GM21737 (cell line): ENCODE results near the gene ZDHHC6.
"Not testable (repeated sequence)": the region's sequence is repeated elsewhere in the genome, so short reads cannot be mapped to it uniquely, and the experiment has no call there.

ENCODE experiments used
- ATAC-seq: cut with Tn5 transposase; IDR thresholded peaks from one replicate; pipeline ENCODE4 v1.9.1; 2021; ENCODE audit warnings: mild to moderate bottlenecking, moderate library complexity; ENCODE audit not compliant: unreplicated experiment

ZDHHC6 gene

GRCh38 chr10:112393341-112393740 is 53.4 kb downstream of the ZDHHC6 start:
- ATAC-seq: no peak

DNA sequence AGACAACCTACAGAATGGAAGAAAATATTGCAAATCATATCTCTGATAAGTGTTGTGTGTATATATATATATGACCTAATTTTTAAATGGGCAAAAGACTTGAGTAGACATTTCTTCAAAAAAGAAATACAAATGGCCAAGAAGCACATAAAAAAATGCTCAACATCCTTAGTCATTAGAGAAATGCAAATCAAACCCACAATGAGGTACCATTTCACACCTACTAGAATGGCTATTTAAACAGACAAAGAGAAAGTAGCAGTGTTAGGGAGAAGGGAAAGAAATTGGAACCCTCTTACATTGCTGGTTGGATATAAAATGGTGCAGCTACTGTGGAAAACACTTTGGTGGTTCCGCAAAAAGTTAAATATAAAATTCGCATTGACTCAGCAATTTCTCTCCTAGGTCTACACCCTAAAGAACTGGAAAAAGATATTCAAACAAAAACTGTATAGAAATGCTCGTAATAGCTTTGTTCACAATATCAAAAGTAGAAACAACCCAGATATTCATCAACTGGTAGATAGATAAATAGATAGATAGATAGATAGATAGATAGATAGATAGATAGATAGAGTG is 56.5 kb downstream of the ZDHHC6 start:
- ATAC-seq: no peak

DNA sequence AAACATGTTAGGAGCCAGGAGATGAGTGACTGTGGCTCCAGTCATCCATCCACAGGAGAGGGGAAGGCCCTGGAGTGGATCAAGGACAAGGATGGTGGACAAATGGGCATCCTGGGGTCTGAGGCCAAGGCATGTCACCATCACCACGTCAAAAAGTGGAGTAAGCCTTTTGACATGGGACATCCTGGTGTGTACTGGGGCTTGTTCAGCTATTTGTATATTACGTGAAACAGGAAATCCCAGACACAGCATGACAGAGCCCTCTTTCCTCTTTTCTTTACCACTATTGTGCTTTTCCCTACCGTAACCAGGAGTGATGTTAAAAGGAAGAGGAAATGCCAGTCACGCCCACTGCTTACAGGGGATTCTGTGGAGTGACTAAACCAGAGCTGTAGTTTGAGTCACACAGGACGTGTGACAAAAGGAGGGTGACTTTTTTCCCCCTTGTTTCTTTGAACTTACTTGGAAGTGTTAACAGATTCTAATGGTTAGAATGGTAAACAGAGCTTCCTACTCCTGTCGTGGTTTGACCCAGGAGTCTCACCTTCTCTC is 57.4 kb downstream of the ZDHHC6 start:
- ATAC-seq: peak; percentile 80

GRCh38 chr10:112388548-112388947 is 58.2 kb downstream of the ZDHHC6 start:
- no peak for ATAC-seq

- not testable (repeated sequence) for ATAC-seq
These were observed 58.7 kb downstream of the ZDHHC6 start for GRCh38 chr10:112388056-112388455.

- ATAC-seq: no peak
These were observed 61.5 kb downstream of the ZDHHC6 start for GRCh38 chr10:112385201-112385600.

- ATAC-seq: no peak
These were observed 62.6 kb downstream of the ZDHHC6 start for GRCh38 chr10:112384141-112384540.

GRCh38 chr10:112383325-112383724 is 63.4 kb downstream of the ZDHHC6 start:
- ATAC-seq: no peak

GRCh38 chr10:112382515-112383235 is 64.0 kb downstream of the ZDHHC6 start:
- no peak for ATAC-seq
